Loucy (cell line): ENCODE data around the gene NFIL3.

Source experiments
- H2AFZ ChIP-seq: fragments of 200-600 bp; sonication (generic); 2 replicates; pipeline ENCODE4 v1.6.0; 2016; ENCODE audit warnings: antibody characterized with exemption, mild to moderate bottlenecking, low read length, moderate library complexity
- H3F3A ChIP-seq: fragments of 200-600 bp; 2 replicates; pipeline ENCODE4 v1.6.0; 2016; ENCODE audit warnings: antibody characterized with exemption, low read depth, mild to moderate bottlenecking
- H3K27me3 ChIP-seq: fragments of 200-600 bp; sonication (generic); 2 replicates; pipeline ENCODE4 v1.6.1; 2014; ENCODE audit warnings: low read length, mild to moderate bottlenecking; ENCODE audit not compliant: insufficient read depth, poor library complexity, severe bottlenecking
- H3K36me3 ChIP-seq: fragments of 200-600 bp; sonication (generic); 2 replicates; pipeline ENCODE4 v1.6.1; 2016; ENCODE audit warnings: low read length; ENCODE audit not compliant: insufficient read depth
- H3K4me1 ChIP-seq: fragments of 200-600 bp; sonication (generic); 2 replicates; pipeline ENCODE4 v1.5.1; 2014; ENCODE audit warnings: low read length, mild to moderate bottlenecking; ENCODE audit not compliant: insufficient read depth, poor library complexity, severe bottlenecking
- H3K4me2 ChIP-seq: fragments of 200-600 bp; sonication (generic); 2 replicates; pipeline ENCODE4 v1.6.0; 2014; ENCODE audit warnings: antibody characterized with exemption, low read length, low read depth, mild to moderate bottlenecking; ENCODE audit not compliant: poor library complexity, severe bottlenecking
- H3K4me3 ChIP-seq: fragments of 200-600 bp; sonication (generic); 2 replicates; pipeline ENCODE4 v1.5.1; 2014; ENCODE audit warnings: low read length, mild to moderate bottlenecking, mixed read lengths; ENCODE audit not compliant: poor library complexity, severe bottlenecking
- H3K79me2 ChIP-seq: fragments of 200-600 bp; sonication (generic); 2 replicates; pipeline ENCODE4 v1.6.1; 2014; ENCODE audit warnings: low read length; ENCODE audit not compliant: insufficient read depth
- H3K9ac ChIP-seq: fragments of 200-600 bp; sonication (generic); 2 replicates; pipeline ENCODE4 v1.6.0; 2014; ENCODE audit warnings: mild to moderate bottlenecking, low read depth, low read length, moderate library complexity; ENCODE audit not compliant: poor library complexity, severe bottlenecking
- H3K9me2 ChIP-seq: fragments of 200-600 bp; sonication (generic); replicated peaks from 2 replicates; pipeline ENCODE4 v1.6.1; 2016; ENCODE audit warnings: low read depth, low read length, mixed read lengths
- H3K9me3 ChIP-seq: fragments of 200-600 bp; sonication (generic); 2 replicates; pipeline ENCODE4 v1.6.1; 2014; ENCODE audit warnings: mild to moderate bottlenecking, antibody characterized with exemption, low read length, low read depth; ENCODE audit not compliant: insufficient read depth
- H4K20me1 ChIP-seq: fragments of 200-600 bp; sonication (generic); 2 replicates; pipeline ENCODE4 v1.6.0; 2014; ENCODE audit warnings: antibody characterized with exemption, low read length, mild to moderate bottlenecking; ENCODE audit not compliant: insufficient read depth, poor library complexity, severe bottlenecking
- CTCF ChIP-seq: fragments of 200-600 bp; sonication (generic); conservative IDR thresholded peaks from 2 replicates; pipeline ENCODE4 v1.5.1; 2014; ENCODE audit warnings: mild to moderate bottlenecking, antibody characterized with exemption, low read length
- EZH2phosphoT487 ChIP-seq: fragments of 200-600 bp; IDR thresholded peaks from 2 replicates; pipeline ENCODE4 v1.6.1; 2018; ENCODE audit warnings: antibody characterized with exemption, mild to moderate bottlenecking, moderate library complexity, borderline replicate concordance

Gene NFIL3

GRCh38 chr9:91458906-91459305 lies 35.3 kb upstream of the NFIL3 start:
- Histone ChIP-seq H3F3A (no peaks in the 10 kb centered on the region), H3K4me3 (no peak overlapping the region), H3K27me3 (no peaks in the 10 kb centered on the region), H3K79me2 (no peaks in the 10 kb centered on the region), H3K9me3 (no peaks in the 10 kb centered on the region), H2AFZ (no peak overlapping the region), H3K9ac (no peak overlapping the region), H3K4me1 (no peaks in the 10 kb centered on the region), H3K36me3 (no peaks in the 10 kb centered on the region), H3K9me2 (no peaks in the 10 kb centered on the region), H3K4me2 (no peak overlapping the region), H4K20me1 (no peaks in the 10 kb centered on the region)
- TF ChIP-seq CTCF (no peak), EZH2phosphoT487 (no peak)

GRCh38 chr9:91452844-91453243 lies 29.2 kb upstream of the NFIL3 start:
- H3K4me3 ChIP-seq: no peak overlapping the region
- no peaks in the 10 kb centered on the region for H3K79me2 ChIP-seq
- H3K4me1 ChIP-seq: no peaks in the 10 kb centered on the region
- H3K36me3 ChIP-seq: no peaks in the 10 kb centered on the region
- TF ChIP-seq CTCF (no peak), EZH2phosphoT487 (no peak)
- H3K27me3 ChIP-seq: no peaks in the 10 kb centered on the region
- no peaks in the 10 kb centered on the region for H4K20me1 ChIP-seq
- no peaks in the 10 kb centered on the region for H3F3A ChIP-seq
- H2AFZ ChIP-seq: no peak overlapping the region
- H3K9ac ChIP-seq: no peak overlapping the region
- no peaks in the 10 kb centered on the region for H3K9me3 ChIP-seq
- H3K9me2 ChIP-seq: no peaks in the 10 kb centered on the region
- no peak overlapping the region for H3K4me2 ChIP-seq

DNA sequence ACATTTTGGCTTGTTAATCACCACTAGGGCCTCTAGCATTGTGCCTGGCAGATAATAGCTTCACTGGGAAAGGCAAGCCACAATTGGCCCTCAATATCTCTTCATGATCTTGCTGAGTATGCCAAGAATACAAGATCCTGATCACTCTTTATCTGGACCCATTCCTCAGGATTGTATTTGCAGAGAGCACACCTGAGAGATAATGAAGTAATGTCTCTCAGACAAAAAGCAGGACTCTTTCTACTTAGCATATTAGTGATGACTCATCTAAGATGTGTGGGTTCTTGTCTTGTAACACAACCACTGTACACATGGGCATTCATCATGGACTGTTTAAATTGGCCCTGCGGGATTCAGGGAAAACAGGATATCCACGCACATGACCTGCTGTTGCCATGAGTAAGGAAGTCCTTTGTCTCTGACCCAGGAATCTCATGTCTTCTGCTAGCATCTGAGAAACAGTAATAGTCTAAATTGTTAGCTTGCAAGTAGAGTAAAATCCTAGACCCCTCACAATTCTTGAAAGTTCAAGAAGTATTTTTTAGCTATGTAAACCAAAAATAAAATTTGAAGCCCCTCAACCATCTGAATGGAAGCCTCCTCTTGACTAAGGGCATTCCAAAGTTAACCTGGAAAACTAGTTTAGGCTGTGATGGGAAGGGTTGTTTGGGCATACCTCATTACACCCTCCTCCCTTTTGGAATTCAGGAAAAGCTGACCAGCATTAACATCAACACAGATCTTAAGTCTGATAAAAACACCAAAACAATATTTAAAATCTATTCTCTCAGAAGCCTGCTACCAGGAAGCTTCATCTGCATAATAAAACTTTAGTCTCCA lies 28.0 kb upstream of the NFIL3 start:
- Histone ChIP-seq H3K9me3 (no peaks in the 10 kb centered on the region), H3K4me3 (no peak overlapping the region), H3K4me2 (no peak overlapping the region), H3K79me2 (no peaks in the 10 kb centered on the region), H3K27me3 (no peaks in the 10 kb centered on the region), H2AFZ (no peak overlapping the region), H3F3A (no peaks in the 10 kb centered on the region), H3K9ac (no peak overlapping the region), H3K9me2 (no peaks in the 10 kb centered on the region), H3K4me1 (no peaks in the 10 kb centered on the region), H4K20me1 (no peaks in the 10 kb centered on the region), H3K36me3 (no peaks in the 10 kb centered on the region)
- TF ChIP-seq EZH2phosphoT487: no peak
- TF ChIP-seq CTCF: no peak
